Activated T-cell treated with anti-CD3 and anti-CD28 coated beads, Interleukin-2, amount 50 U/mL, for 48 hours (primary cell): ENCODE data around the gene BDKRB1.

Experiments
- DNase-seq, 2 experiments: peaks; one replicate each; pipeline ENCODE4 v3.0.0-alpha.2; 2020

The BDKRB1 gene

GRCh38 chr14:96285667-96286066 is 29.7 kb downstream of the BDKRB1 start:
- no peak for DNase-seq

GRCh38 chr14:96286251-96286650 is 30.2 kb downstream of the BDKRB1 start:
- no peak for DNase-seq

GRCh38 chr14:96287856-96288255 is 31.8 kb downstream of the BDKRB1 start:
- DNase-seq = no peak

- no peak for DNase-seq
Observed at GRCh38 chr14:96294246-96294645, 38.2 kb downstream of the BDKRB1 start.

GRCh38 chr14:96297000-96297399 is 41.0 kb downstream of the BDKRB1 start:
- no peak for DNase-seq

GRCh38 chr14:96297997-96298515 is 42.0 kb downstream of the BDKRB1 start:
- DNase-seq = no peak

- DNase-seq = no peak
Observed at GRCh38 chr14:96299441-96299840, 43.4 kb downstream of the BDKRB1 start.

GRCh38 chr14:96303981-96304380 is 48.0 kb downstream of the BDKRB1 start:
- no peak for DNase-seq

GRCh38 chr14:96304956-96305355 is 48.9 kb downstream of the BDKRB1 start:
- DNase-seq = no peak

GRCh38 chr14:96307434-96307833 is 51.4 kb downstream of the BDKRB1 start:
- no peak for DNase-seq

GRCh38 chr14:96309133-96309895 is 53.3 kb downstream of the BDKRB1 start:
- DNase-seq = no peak

GRCh38 chr14:96309896-96310330 is 53.9 kb downstream of the BDKRB1 start:
- DNase-seq = no peak

- no peak for DNase-seq
Observed at GRCh38 chr14:96310906-96311305, 54.9 kb downstream of the BDKRB1 start.
